GM23248 (cell line): ENCODE results near the gene PALS2.

ENCODE experiments used
- EZH2 ChIP-seq: fragments of 200-600 bp; sonication (generic); IDR thresholded peaks from 2 replicates; pipeline ENCODE4 v1.6.1; 2018; ENCODE audit warnings: antibody characterized with exemption, mild to moderate bottlenecking; ENCODE audit not compliant: insufficient read depth, poor library complexity, severe bottlenecking
- EZH2phosphoT487 ChIP-seq: fragments of 200-600 bp; sonication (generic); IDR thresholded peaks from 2 replicates; pipeline ENCODE4 v1.6.1; 2018; ENCODE audit warnings: antibody characterized with exemption, moderate library complexity, mild to moderate bottlenecking, low read depth; ENCODE audit not compliant: insufficient read depth

DNA sequence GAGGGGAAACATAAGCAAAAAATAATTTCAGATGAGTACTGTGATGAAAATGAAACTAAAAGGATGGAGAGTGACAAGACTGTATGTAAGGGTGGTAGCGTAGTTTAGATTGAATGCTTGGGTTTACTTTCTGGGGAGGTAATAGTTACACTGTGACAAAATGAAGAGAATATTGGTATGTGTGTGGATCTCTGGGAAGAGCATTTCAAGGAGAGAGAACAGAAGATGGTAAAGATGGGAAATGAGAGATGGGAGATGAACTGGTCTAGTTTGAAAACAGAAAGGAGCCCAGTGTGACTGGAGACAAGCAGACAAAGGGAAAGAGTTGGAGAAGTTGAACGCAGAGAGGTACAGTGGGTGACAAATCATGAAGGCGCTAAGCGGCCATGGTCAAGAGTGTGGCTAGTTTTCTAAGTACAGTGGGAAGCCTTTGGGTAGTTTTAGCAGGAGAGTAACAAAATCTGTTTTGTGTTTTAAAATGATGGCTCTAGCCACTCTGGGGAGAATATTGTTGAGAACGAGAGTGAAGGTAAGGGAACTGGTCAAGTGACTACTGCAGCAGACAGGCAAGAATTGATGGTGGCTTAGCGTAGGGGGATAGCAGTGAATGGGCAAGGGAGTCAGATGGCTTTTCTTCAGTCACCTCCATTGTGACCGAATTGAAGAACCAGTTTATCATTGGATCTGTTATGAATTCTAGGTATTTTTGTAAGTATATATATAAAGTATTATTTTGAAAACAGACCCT is 22.6 kb downstream of the PALS2 start:
- TF ChIP-seq EZH2 (no peak), EZH2phosphoT487 (no peak)
